Lower leg skin (tissue), 3 donors: ENCODE measurements around the gene DPP10.

Experiments
- POLR2A ChIP-seq, 2 donors: fragments of 450-650 bp; IDR thresholded peaks; one replicate each; pipeline ENCODE4 v1.6.1; 2016 to 2017; ENCODE audit warnings: antibody characterized with exemption in 2 of 2, mild to moderate bottlenecking in 1 of 2, moderate library complexity in 1 of 2
- TF ChIP-seq, protein P1 (sequence below), 3 donors: fragments of 450-650 bp; IDR thresholded peaks; one replicate each; pipeline ENCODE4 v1.5.1; 2016; ENCODE audit warnings: antibody characterized with exemption in 3 of 3, mild to moderate bottlenecking in 3 of 3, moderate library complexity in 2 of 3

DNA sequence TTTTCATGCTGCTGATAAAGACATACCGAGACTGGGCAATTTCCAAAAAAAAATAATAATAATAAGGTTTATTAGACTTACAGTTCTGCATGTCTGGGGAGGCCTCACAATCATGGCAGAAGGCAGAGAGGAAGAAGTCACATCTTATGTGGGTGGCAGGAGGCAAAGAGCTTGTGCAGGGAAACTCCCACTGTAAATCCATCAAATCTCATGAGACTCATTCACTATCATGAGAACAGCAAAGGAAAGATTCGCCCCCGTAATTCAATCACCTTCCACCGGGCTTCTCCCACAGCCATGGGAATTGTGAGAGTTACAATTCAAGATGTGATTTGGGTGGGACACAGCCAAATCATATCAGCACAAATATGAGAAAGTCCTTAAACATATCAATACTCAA, 1314.8 kb downstream of the DPP10 start:
- TF ChIP-seq, protein P1, sequence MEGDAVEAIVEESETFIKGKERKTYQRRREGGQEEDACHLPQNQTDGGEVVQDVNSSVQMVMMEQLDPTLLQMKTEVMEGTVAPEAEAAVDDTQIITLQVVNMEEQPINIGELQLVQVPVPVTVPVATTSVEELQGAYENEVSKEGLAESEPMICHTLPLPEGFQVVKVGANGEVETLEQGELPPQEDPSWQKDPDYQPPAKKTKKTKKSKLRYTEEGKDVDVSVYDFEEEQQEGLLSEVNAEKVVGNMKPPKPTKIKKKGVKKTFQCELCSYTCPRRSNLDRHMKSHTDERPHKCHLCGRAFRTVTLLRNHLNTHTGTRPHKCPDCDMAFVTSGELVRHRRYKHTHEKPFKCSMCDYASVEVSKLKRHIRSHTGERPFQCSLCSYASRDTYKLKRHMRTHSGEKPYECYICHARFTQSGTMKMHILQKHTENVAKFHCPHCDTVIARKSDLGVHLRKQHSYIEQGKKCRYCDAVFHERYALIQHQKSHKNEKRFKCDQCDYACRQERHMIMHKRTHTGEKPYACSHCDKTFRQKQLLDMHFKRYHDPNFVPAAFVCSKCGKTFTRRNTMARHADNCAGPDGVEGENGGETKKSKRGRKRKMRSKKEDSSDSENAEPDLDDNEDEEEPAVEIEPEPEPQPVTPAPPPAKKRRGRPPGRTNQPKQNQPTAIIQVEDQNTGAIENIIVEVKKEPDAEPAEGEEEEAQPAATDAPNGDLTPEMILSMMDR (IDR thresholded peaks at IDR 0.05): no peak
- TF ChIP-seq POLR2A (IDR thresholded peaks at IDR 0.05): no peak
